NCI-H2171 (cell line): ENCODE measurements around the gene SLC22A13.
"Not testable (repeated sequence)": the region's sequence is repeated elsewhere in the genome, so short reads cannot be mapped to it uniquely, and the experiment has no call there.

Experiments used
- DNase-seq: peaks from one replicate; lab custom pipeline; 2025; lab: John Stamatoyannopoulos, UW

SLC22A13 gene

DNA sequence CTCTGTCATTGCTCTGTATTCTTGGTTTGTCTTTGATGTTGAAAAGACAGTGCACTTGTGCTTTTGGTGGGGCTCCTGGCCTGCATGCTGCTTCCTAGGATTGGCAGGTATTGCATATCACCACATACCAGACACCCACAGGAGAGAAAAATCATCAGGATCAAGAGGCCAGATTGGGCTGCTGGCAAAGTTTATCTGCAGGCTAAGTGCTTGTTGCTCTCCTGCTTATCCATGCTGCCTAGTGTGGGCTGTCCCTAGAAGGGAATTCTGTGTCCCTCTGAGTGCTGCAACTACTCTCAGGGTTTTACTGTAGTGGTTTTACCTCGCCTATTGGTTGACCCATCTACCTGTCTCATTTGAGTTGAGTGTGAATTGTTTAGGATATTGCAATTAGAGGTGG lies 833 bp upstream of the SLC22A13 start:
- no peak for DNase-seq

DNA sequence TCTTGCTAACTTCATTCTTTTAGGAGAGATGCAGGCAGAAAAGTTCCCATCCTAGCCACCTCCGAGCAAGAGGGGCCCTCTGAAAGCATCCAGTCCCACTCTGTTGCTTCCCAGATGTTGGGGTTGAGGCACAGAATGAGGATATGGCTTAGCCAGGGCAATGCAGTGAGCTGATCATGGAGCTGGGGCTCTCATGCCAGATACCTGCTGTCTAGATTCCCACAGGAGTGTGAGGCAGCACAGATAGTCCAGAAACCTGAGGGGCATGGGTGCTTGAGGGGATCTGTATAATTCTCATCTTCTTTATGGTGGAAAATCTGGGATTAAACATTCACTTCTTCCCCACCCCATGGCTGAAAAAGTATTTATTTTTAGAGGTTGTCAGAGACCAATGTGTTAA lies 1.2 kb downstream of the SLC22A13 start:
- no peak for DNase-seq

DNA sequence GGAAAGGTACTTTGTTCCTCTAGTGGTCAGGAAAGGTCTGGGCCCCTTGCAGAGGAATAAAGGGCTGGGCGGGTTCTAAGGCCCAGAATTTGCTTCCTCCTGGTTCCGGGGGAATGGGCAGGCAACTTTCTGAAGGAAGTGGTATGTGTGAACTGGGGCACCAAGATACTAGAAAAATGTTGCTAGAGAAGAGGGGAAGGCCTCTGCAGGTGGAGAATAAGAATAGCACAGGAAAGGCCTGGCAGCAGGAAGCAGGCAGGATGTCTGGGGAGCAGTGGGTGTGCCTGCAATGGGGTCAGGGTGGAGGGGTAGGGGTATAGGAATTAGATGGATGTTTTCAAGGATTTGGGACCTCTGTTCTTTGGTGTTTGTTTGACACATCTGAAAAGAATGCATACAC lies 2.0 kb downstream of the SLC22A13 start:
- no peak for DNase-seq

DNA sequence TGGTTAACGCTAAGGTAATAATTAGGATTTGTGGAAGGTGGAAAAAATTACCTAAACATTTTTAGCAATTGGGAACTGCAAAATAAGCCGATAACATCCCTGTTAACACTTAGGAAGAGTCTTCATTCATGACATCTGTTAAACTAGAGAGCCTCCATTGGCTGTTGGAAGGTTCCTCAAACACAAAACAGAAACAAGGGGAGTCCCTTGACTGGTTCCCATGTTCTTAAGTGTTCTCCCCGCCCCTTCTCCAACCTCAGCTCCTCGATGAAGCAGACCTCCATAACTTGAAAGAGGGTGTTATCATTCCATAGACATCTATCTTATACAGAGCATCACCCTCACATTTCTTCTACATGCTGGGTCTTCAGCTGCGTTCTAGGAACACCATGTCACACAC lies 2.5 kb downstream of the SLC22A13 start:
- no peak for DNase-seq

DNA sequence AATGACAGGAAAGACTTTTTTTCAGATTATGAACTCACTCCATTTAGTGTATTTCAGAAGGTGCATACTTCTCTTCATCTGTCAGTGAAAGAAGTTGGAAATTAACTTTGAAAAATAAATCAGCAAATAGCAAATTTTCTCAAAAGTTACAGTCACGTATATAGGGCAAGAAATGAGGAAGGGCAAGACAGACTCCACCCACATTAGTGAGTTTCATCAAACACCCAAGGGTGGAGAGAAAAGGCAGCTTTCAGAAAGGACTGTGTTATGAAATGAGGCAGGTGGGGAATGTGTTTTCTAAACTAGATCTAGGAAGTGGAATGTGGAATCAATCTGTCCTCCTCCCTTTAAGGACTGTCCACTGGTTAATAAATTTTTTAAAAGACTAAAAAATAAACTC lies 2.9 kb downstream of the SLC22A13 start:
- no peak for DNase-seq

DNA sequence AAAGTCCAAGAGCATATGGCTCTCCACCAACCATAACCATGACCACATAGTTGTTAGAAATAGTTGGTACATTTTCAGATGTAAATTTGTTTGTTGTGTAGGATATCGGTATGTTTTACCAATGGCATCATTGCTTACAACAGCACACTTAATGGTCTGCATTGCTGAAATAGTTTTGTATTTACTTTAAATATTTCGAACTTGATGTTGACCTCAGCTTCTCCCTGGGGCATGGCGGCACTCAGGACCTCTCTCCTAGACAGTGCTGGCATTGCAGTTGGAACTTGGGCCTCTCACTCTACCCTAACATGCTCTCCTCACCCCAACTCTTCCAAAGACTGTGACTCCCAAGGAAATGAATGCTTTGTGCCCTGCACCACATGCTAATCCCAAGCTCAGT lies 5.0 kb downstream of the SLC22A13 start:
- DNase-seq: no peak

DNA sequence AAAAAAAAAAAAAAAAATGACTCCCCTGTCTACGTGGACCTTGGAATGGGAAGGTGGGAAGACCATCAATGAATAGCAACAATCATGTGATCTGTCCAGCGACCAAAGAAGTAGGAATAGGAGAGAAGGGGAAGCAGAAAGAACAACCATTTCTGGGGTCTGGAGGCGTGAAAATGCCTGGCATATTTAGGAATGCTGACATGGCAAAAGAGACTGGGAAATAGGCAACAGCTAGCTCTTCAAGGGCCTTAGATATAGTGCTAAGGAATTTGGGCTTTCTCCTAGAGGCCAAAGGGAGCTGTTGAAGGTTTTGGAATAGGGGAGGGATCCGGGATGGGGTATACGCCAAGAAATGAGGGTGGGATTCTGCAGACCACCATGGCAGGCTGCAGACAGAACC lies 5.9 kb downstream of the SLC22A13 start:
- DNase-seq: no peak

DNA sequence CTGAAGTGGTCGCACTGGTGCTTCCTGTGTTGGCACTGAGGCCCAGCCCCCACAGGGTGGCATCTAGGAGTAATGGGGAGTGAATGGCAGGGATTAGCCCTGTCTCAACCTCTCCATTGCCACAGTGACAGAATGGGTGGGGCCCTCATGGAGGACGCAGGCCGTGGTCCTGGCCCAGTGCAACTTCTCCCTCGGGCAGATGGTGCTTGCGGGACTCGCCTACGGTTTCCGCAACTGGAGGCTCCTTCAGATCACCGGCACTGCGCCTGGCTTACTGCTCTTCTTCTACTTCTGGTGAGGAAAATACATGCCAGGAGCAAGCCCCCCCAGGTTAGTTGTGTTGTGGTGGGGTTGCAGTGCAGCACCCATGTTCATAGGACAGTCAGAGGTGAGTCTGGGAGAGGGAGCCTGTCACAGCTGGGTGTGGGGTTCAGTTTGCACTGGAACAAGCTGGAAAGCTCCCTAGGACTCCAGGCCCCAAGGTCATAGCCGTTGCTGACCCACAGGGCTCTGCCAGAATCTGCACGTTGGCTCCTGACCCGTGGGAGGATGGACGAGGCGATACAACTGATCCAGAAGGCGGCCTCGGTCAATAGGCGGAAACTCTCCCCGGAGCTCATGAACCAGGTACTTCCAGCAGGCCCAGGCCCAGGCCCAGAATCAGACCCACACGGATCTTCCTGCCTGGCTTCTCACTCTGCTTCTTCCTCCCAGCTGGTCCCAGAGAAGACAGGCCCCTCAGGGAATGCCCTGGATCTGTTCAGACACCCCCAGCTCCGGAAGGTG lies 9.4 kb downstream of the SLC22A13 start:
- no peak for DNase-seq

DNA sequence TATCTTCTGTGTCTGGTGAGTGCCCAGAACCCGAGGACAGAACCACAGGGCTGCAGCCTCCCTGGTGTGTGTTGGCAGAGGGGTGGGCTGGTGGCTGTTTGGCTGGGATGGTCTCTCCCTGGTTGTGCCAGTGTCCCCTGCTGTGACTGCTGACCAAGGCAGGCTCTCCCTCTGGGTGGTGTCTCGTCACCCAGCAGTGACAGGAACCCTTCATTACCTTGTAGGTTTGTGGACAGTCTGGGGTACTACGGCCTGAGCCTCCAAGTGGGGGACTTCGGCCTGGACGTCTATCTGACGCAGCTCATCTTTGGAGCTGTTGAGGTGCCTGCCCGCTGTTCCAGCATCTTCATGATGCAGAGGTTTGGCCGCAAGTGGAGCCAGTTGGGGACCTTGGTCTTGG lies 10.0 kb downstream of the SLC22A13 start:
- no peak for DNase-seq

DNA sequence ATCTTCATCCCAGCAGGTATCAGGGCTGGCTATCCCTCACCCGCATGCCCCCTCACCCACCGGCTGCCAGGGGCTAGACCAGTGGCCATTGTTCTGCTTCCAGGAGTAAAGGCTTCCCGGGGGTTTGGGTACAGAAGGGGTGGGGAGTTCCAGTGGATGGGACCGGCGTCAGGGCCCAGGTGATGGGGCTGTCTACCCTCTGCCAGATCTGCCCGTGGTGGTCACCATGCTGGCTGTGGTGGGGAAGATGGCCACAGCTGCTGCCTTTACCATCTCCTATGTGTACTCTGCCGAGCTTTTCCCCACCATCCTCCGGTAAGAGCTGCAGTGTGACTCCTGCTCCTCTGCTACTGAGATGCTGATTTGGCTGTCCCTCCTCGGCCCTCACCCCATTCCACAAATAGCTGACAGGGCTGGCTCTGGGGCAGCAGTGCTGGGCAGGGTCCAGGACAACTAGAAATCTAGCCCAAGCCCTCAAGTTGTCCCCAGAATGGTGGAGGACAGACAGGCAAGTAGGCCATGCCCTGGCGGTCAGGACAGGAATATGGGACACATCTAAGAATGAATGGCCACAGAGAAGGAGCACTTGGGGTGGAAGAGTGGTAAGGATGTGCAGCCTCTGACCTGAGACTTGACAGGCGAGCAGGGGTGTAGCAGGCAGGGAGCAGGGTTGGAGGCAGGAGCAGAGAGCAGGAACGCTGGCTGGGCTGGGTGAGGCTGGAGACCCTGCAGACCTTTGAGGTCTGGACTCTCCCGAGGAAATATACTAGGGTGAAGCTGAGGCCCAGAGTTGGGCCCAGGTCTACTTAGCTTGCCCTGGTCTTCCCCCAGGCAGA lies 10.7 kb downstream of the SLC22A13 start:
- no peak for DNase-seq

DNA sequence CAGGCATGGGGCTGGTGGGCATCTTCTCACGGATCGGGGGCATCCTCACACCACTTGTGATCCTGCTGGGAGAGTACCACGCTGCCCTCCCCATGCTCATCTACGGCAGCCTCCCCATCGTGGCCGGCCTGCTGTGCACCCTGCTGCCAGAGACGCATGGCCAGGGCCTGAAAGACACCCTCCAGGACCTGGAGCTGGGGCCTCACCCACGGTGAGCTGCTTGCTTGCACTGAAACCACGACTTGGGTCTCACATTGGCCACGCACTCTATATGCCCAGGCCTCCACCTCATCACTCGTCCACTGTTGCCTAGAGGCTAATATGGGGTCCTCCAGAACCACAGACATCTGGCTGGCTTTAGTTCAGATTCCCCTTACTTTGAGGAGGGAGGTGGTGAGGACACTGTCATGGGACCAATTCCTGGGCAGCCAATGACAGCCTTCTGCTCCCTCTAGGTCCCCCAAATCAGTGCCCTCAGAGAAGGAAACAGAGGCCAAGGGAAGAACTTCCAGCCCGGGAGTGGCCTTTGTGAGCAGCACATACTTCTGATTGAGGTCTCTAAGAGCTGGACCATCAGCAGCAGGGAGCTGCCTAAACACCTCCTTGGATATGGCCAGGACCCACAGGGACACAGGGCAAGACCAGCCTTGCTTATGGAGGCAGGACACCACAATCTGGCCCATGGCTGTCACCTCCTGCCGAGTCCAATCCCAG lies 11.5 kb downstream of the SLC22A13 start:
- no peak for DNase-seq

DNA sequence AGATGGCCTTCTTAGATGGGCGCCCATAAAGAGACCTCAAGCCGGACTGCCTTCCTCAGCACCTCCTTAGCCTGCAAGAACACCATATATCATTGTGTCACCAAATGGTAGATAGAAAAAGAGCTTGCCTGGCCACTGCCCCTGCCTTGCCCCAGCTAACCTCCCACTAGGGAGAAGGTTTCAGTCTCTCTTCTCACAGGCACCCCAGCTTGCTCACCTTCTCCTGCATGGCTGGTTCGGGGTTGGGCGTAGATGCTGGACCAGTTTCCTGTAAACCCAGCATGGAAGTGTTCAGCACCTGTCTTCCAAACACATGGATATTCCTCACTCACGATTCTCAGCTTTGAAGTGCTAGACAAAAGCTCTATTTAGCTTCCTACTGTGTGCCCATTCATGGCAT lies 13.2 kb downstream of the SLC22A13 start:
- DNase-seq: no peak

DNA sequence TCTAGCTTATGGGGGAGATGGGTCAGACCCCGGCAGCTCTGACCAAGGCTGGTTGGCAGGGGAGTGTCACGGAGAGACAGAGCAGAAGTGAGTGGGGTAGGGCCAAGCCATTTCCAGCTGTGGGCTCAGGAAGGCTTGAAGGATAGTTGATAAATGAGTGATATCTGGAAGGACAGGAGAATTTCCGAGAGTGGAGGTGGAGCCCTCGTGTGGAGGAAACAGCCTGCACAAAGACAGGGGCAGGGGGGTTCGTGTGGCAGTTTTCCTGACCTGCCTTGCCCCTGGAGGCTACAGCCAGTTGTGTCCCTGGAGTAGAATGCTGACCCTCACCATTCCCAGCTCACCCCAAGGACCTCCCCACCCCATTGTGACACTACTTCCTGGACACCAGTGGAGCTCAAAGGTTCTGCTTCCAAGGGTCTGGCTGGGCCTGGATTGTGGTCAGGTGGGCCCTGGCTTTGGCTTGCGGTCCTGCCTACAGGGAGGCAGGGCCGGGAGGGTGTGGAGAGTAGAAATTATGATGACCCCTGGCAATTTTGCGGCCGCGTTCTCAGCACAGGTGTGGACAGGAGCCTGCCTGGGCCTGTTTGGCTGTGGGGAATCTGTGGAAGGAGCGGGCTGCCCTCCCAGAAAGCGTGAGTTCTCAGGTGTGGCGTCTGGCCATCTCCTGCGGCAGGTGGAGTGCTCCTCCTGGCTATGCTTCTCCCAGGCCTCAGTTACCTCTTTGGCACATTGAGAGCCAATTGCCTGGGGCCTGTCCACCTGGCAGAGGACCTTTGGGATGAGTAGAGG lies 16.5 kb downstream of the SLC22A13 start, which contains the start of gene SLC22A14:
Gene SLC22A14, plus strand, starts transcription at position 400 of the 792 bp plus-strand sequence. CDS start 23,733 bp downstream, outside the sequence.
- no peak for DNase-seq

DNA sequence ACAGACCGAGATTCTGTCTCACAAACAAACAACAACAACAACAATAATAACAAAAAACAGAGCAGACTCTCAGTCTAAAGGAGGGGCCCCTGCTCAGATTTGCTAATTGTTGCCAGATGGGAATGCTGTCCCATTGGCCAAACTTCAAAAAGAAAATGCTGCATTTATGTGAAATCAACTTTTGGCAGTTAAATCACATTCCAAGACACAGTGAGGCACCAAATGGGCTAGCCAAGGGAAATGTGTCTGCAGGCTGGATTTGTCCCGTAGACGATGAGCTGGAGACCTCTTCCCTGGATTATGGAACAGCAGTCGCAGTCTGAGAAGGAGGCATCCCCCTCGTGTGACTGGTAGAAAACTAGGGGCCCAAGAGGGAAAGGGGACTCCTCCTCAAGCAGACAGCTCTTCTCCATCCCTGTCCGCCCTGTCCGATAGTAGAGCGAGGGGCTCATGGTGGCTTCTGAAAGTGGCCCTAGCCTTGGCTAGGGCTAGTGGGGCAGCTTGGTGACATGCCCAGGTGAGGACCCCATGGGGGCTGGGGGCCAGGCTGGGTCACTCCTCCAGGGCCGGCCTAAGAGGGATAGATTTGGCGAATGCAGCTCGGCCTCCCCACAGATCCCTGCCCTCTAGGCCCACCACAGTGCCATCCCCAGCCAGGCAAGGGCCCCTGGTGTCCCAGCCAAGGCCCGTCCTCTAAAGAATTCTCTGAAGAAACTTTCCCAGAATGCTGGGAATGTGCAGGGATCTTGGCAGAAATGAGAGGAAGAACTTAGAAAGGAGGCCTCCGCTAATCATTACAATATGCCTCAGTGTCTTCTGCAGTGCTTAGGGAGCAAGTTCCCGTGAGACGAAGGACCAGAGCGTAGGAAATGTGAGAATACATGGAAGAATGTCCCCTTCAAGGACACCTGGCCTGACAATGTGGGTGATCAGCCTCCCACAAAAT lies 18.5 kb downstream of the SLC22A13 start:
- DNase-seq: no peak

DNA sequence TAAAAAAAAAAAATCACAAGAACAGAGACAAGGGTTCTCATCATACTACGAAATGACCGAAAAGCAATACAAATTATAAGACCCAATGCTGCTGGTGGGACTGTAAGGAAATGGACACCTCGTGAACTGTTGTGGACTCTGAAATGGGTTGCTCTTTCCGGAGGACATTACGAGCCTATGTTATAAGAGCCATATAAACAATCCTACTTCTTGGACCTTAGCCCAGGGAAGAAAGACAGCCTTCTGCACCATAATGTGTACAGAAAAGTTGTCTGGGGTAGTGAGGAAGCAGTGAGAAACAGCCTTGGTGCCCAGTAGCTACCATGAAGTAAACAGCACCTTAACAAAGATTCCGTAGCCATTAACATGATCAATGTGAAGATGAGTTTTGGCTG lies 19.1 kb downstream of the SLC22A13 start:
- DNase-seq: no peak

DNA sequence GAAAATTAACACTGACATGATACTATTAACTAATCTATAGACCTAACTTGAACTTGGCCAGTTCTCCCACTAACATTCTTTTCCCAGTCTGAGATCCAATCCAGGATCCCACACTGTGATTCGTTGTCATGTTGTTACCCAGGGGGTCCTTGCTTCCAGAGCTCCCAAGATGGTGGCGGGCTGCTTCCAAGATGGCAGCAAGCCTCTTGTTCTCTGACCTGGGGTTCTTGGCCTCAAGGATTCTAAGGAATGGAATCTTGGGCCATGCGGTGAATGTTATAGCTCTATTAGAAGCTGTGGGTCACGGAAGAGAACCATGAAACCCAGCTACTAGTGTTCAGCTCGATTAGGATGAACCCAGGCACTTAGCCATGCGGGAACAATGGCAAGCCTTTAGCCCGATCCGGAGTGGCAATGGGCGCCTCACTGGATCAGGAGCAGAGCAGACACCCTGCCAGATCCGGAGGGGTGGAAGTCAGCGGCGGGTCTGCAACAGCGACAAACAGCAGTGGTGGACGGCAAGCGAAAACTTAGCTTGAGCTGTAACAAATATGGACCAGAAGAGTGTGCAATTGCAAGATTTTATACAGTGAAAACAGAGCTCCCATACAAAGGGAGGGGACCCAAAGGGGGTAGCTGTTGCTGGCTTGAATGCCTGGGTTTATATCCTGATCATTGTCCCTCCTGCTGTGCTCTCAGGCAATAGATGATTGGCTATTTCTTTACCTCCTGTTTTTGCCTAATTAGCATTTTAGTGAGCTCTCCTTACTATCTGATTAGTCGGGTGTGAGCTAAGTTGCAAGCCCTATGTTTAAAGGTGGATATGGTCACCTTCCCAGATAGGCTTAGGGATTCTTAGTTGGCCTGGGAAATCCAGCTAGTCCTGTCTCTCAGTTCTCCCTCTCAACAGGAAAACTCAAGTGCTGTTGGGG lies 23.9 kb downstream of the SLC22A13 start:
- DNase-seq: not testable (repeated sequence)

DNA sequence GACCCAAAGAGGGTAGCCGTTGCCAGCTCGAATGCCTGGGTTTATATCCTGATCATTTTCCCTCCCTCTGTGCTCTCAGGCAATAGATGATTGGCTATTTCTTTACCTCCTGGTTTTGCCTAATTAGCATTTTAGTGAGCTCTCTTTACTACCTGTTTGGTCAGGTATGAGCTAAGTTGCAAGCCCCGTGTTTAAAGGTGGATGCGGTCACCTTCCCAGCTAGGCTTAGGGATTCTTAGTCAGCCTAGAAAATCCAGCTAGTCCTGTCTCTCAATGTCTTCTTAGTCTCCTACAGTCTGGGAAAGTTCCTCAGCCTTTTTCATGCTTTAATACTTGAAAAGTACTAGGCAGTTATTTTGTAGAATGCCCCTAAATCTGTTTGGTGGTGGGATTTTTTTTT lies 31.4 kb downstream of the SLC22A13 start:
- DNase-seq: not testable (repeated sequence)

DNA sequence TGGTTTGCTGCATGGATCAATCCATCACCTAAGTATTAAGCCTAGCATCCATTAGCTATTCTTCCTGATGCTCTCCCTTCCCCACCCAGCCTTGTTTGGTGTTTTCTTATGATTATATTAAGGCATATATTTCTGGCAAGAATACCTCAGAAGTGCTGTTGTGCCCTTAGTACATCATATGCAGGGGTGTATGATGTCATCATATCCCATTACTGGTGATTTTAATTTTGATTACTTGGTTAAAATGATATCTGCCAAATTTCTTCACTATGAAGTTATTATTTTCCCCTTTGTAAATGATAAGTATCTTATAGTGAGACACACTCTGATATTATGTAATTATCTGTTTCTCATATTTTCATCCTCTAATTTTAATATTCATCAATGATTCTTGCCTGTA lies 31.9 kb downstream of the SLC22A13 start:
- DNase-seq: no peak

DNA sequence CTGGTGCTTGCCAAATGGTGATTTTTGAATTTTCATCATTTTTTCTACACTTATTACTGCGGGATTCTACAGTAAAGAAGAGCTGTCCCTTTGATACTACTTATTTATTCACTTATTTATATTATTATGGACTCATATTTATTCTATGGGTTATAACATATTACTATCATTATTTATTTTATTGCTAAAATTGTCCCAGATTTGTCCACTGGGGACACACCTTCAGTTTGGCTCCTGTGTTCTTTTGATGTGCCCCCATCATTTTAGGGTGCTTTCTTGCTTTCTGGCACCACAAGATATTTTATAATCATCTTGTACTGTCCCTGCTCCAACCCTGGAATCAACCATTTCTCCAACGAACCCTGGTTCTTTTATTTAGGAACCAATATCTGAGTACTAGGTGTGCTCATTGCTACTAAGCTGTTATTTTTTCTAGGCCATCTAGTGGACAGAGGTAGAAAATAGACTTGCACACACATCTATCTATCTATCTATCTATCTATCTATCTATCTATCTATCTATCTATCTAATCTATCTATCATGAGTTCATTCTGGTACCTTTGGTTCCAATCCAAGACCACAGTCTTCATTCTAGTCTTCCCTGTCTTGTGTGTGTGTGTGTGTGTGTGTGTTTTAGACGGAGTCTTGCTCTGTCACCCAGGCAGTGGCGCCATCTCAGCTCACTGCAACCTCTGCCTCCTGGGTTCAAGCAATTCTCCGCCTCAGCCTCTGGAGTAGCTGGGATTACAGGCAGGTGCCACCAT lies 32.5 kb downstream of the SLC22A13 start:
- DNase-seq: no peak
